Liver (tissue), 9 donors: ENCODE data around the gene GAB2. TPM values are rescaled to one million over a fixed set of nuclear protein-coding genes. Genes with fewer than 3 reads are reported as not detected.

Experiments
- DNase-seq: peaks from one replicate; pipeline ENCODE4 v3.0.0-alpha.2; 2017; ENCODE audit warnings: low spot score
- H3K27ac ChIP-seq, 2 donors: one replicate each; pipeline ENCODE4 v1.7.0; 2013; ENCODE audit warnings: inconsistent platforms in 2 of 2, low read length in 2 of 2, control low read depth in 1 of 2, low read depth in 1 of 2, mild to moderate bottlenecking in 1 of 2
- H3K27me3 ChIP-seq, 4 donors: one replicate each; pipeline versions ENCODE4 v1.6.1 to v1.7.0; 2013; ENCODE audit warnings: low read length in 3 of 4, inconsistent platforms in 1 of 4, mild to moderate bottlenecking in 1 of 4, moderate library complexity in 1 of 4; ENCODE audit not compliant: control insufficient read depth in 4 of 4, insufficient read depth in 4 of 4
- H3K36me3 ChIP-seq, 4 donors: one replicate each; pipeline versions ENCODE4 v1.6.1 to v1.7.0; 2013; ENCODE audit warnings: low read length in 3 of 4, mild to moderate bottlenecking in 3 of 4, low read depth in 1 of 4, moderate library complexity in 1 of 4; ENCODE audit not compliant: control insufficient read depth in 4 of 4, insufficient read depth in 3 of 4
- H3K4me1 ChIP-seq, 4 donors: one replicate each; pipeline versions ENCODE4 v1.6.1 to v1.7.0; 2013; ENCODE audit warnings: low read length in 3 of 4, mild to moderate bottlenecking in 3 of 4, moderate library complexity in 1 of 4; ENCODE audit not compliant: control insufficient read depth in 4 of 4, insufficient read depth in 4 of 4
- H3K4me3 ChIP-seq, 3 donors: one replicate each; pipeline versions ENCODE4 v1.6.1 to v1.7.0; 2013; ENCODE audit warnings: low read length in 3 of 3, control low read depth in 1 of 3, low read depth in 1 of 3, mild to moderate bottlenecking in 1 of 3
- H3K9ac ChIP-seq, 2 donors: one replicate each; pipeline ENCODE4 v1.7.0; 2013; ENCODE audit warnings: low read length in 2 of 2, mild to moderate bottlenecking in 2 of 2, moderate library complexity in 2 of 2, control low read depth in 1 of 2, low read depth in 1 of 2
- H3K9me3 ChIP-seq, 4 donors: one replicate each; pipeline versions ENCODE4 v1.6.1 to v1.7.0; 2013; ENCODE audit warnings: low read length in 3 of 4; ENCODE audit not compliant: control insufficient read depth in 4 of 4
- FOXA2 ChIP-seq: IDR thresholded peaks from 2 replicates; pipeline ENCODE4 v1.6.1; 2016; ENCODE audit warnings: antibody characterized with exemption
- GABPA ChIP-seq, 2 donors: IDR thresholded peaks in 1 of 2; conservative IDR thresholded peaks in 1 of 2; 2 replicates each; pipeline ENCODE4 v1.6.1; 2016; ENCODE audit warnings: antibody characterized with exemption in 2 of 2, mild to moderate bottlenecking in 1 of 2, moderate library complexity in 1 of 2
- HNF4G ChIP-seq: IDR thresholded peaks from 2 replicates; pipeline ENCODE4 v1.6.1; 2016; ENCODE audit warnings: antibody characterized with exemption
- RAD21 ChIP-seq, 2 donors: IDR thresholded peaks; 2 replicates each; pipeline ENCODE4 v1.6.1; 2016; ENCODE audit warnings: antibody characterized with exemption in 2 of 2, mild to moderate bottlenecking in 2 of 2
- SP1 ChIP-seq: IDR thresholded peaks from 2 replicates; pipeline ENCODE4 v1.6.1; 2018; ENCODE audit warnings: antibody characterized with exemption, mild to moderate bottlenecking
- TAF1 ChIP-seq: conservative IDR thresholded peaks from 2 replicates; pipeline ENCODE4 v1.6.1; 2016; ENCODE audit warnings: antibody characterized with exemption, mild to moderate bottlenecking
- WGBS: extraction: QIAGEN DNeasy Blood & Tissue Kit; methylation state at CpG from one replicate; pipeline ENCODE4 v1.1.7; 2013; 5-methylcytosine and 5-hydroxymethylcytosine counted together
- polyA plus RNA-seq, 2 donors: library from polyadenylated mRNA; stranded (reverse) in 1 of 2; unstranded in 1 of 2; fragments of 200-250 nt in 1 of 2; fragments of >200 nt in 1 of 2; fragmentation: Nextera tagmentation in 1 of 2; extraction: Ambion mirVana in 1 of 2; gene quantifications; one replicate each; pipeline versions ENCODE4 v1.2.1 to v1.2.3, GENCODE V29; 2013 to 2015
- total RNA-seq, 2 donors: library from RNA; depleted of rRNA; stranded (reverse); fragments of >200 nt; gene quantifications; one replicate each; pipeline ENCODE4 v1.2.3, GENCODE V29; 2014
- TF ChIP-seq, protein P1 (sequence below): IDR thresholded peaks from 2 replicates; pipeline ENCODE4 v1.6.1; 2016; ENCODE audit warnings: antibody characterized with exemption
- TF ChIP-seq, protein P2 (sequence below): fragments of 150-350 bp; IDR thresholded peaks from 2 replicates; pipeline ENCODE4 v1.5.1; 2017; ENCODE audit warnings: improper control_type of control experiment, low read depth, low read length; ENCODE audit not compliant: missing input control
- TF ChIP-seq, protein P3 (sequence below): IDR thresholded peaks from 2 replicates; pipeline ENCODE4 v1.6.1; 2016; ENCODE audit warnings: antibody characterized with exemption
- TF ChIP-seq, protein P4 (sequence below): IDR thresholded peaks from 2 replicates; pipeline ENCODE4 v1.6.1; 2016; ENCODE audit warnings: antibody characterized with exemption
- donor health status: healthy.
- donor health status: healthy.
- donor health status: healthy.
- donor health status: healthy.
- donor health status: healthy.

Gene GAB2
- total and polyA plus RNA-seq, 4 donors: 1.3 to 3.6 (median 2.5) TPM

DNA sequence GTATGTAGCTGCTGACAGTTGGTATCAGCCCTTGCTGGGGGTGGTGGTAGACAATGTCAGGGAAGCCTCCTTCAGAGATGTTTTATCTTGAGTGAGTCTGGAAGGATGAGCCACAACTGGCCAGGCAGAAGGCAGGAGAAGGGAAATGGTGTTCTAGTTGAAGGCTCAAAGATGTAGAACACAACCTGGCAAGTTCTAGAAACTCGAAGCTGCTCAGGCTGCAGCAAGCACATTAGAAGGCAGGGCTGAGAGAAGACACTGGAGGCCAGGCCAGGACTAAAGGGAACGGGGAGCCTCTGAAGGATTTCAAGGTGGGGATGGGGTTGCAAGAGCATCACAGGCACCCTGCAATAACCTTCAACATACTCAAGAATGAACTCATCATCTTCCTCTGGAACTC, 188.5 kb downstream of the GAB2 start (continued):
- TF ChIP-seq GABPA (IDR thresholded peaks at IDR 0.05 in 1 of 2, conservative IDR thresholded peaks at IDR 0.05 in 1 of 2): no peak
- TF ChIP-seq SP1: no peak
- TF ChIP-seq HNF4G: no peak
- TF ChIP-seq, protein P1, sequence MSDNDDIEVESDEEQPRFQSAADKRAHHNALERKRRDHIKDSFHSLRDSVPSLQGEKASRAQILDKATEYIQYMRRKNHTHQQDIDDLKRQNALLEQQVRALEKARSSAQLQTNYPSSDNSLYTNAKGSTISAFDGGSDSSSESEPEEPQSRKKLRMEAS: no peak

DNA sequence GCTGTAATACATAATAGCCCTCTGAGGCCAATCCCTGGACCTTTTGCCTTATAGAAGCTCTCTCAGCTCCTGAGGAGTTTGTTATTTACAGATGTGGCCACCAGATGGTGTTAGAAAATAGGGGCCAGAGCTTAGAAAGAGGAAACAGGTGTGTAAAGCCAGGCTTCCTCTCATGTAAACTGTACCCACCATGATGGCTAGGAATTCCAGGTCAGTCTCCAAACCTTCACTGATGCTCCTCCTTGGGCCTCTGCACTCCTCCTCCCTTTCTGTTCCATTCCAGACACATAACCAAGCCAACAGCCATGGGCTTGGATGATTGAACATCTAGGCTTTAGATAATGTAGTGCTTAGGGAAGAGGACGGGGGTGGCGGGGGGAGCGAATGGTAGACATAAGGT, 189.2 kb downstream of the GAB2 start:
- WGBS: over 99% methylated on average over 3 of the region's 3 CpGs
- no peak overlapping the region for H3K4me3 ChIP-seq
- no peaks in the 10 kb centered on the region for H3K4me1 ChIP-seq
- TF ChIP-seq RAD21 (IDR thresholded peaks at IDR 0.05) (peak; percentile 91 to 94), TAF1 (no peak)
- TF ChIP-seq, protein P2, sequence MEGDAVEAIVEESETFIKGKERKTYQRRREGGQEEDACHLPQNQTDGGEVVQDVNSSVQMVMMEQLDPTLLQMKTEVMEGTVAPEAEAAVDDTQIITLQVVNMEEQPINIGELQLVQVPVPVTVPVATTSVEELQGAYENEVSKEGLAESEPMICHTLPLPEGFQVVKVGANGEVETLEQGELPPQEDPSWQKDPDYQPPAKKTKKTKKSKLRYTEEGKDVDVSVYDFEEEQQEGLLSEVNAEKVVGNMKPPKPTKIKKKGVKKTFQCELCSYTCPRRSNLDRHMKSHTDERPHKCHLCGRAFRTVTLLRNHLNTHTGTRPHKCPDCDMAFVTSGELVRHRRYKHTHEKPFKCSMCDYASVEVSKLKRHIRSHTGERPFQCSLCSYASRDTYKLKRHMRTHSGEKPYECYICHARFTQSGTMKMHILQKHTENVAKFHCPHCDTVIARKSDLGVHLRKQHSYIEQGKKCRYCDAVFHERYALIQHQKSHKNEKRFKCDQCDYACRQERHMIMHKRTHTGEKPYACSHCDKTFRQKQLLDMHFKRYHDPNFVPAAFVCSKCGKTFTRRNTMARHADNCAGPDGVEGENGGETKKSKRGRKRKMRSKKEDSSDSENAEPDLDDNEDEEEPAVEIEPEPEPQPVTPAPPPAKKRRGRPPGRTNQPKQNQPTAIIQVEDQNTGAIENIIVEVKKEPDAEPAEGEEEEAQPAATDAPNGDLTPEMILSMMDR: peak; percentile 55
- TF ChIP-seq, protein P1: no peak
- H3K27me3 ChIP-seq: no peaks in the 10 kb centered on the region
- DNase-seq: no peak
- H3K27ac ChIP-seq: no peak overlapping the region
- H3K9ac ChIP-seq: no peak overlapping the region
- H3K9me3 ChIP-seq: no peaks in the 10 kb centered on the region
- H3K36me3 ChIP-seq: peaks cover 0 to 6% (median 2%) of the 10 kb centered on the region in 4 donors

DNA sequence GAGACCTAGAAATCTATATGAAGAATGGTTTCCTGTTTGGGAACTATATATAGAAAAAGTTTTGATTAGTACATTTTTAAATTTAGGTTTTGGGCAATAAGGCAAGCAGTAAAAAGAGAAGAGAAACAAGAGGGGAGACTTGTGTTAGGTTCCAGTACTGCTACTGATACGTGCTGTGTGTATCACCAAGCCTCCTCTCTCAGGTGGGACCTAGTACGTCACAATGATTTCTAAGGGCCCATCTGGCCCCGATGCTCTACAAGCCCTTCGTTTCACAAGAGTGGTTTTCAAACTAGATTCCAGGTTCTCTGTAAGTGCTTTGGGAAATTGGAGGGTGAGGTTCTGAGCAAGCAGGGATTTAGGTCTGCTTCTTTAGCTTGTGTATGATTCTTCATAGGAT, 189.7 kb downstream of the GAB2 start:
- H3K36me3 ChIP-seq: peaks cover 0 to 6% (median 2%) of the 10 kb centered on the region in 4 donors
- H3K9me3 ChIP-seq: no peaks in the 10 kb centered on the region
- H3K27ac ChIP-seq: no peak overlapping the region
- no peak overlapping the region for H3K9ac ChIP-seq
- H3K27me3 ChIP-seq: no peaks in the 10 kb centered on the region
- no peak for DNase-seq
- TF ChIP-seq FOXA2 (no peak), TAF1 (no peak)
- TF ChIP-seq, protein P3, sequence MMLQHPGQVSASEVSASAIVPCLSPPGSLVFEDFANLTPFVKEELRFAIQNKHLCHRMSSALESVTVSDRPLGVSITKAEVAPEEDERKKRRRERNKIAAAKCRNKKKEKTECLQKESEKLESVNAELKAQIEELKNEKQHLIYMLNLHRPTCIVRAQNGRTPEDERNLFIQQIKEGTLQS: no peak
- TF ChIP-seq, protein P4, sequence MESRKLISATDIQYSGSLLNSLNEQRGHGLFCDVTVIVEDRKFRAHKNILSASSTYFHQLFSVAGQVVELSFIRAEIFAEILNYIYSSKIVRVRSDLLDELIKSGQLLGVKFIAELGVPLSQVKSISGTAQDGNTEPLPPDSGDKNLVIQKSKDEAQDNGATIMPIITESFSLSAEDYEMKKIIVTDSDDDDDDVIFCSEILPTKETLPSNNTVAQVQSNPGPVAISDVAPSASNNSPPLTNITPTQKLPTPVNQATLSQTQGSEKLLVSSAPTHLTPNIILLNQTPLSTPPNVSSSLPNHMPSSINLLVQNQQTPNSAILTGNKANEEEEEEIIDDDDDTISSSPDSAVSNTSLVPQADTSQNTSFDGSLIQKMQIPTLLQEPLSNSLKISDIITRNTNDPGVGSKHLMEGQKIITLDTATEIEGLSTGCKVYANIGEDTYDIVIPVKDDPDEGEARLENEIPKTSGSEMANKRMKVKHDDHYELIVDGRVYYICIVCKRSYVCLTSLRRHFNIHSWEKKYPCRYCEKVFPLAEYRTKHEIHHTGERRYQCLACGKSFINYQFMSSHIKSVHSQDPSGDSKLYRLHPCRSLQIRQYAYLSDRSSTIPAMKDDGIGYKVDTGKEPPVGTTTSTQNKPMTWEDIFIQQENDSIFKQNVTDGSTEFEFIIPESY: no peak
- TF ChIP-seq, protein P1: no peak
- H3K4me1 ChIP-seq: no peaks in the 10 kb centered on the region
- 93% methylated on average over 4 of the region's 4 CpGs for WGBS
- H3K4me3 ChIP-seq: no peak overlapping the region
